Measurements from ENCODE around the gene MAST2.
"Not testable (repeated sequence)": the region's sequence is repeated elsewhere in the genome, so short reads cannot be mapped to it uniquely, and the experiment has no call there.

Gene MAST2

DNA sequence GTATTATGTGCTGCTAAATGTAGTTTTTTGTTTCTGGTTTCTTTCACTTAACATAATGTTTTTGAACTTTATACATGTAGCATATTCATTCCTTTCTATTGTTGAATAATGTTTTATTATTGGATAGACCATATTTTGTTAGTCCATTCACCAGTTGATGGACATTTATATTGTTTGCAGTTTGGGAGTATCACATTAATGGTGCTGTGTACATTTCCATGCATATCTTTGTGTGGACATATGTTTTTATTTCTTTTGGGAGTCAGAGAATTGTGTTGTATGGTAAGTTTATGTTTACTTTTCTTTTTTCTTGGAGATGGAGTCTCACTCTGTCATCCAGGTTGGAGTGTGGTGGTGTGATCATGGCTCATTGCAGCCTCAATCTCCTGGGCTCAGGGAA lies 134.6 kb downstream of the MAST2 start:
- no peak for DNase-seq (ENCODE audit: low spot score)

DNA sequence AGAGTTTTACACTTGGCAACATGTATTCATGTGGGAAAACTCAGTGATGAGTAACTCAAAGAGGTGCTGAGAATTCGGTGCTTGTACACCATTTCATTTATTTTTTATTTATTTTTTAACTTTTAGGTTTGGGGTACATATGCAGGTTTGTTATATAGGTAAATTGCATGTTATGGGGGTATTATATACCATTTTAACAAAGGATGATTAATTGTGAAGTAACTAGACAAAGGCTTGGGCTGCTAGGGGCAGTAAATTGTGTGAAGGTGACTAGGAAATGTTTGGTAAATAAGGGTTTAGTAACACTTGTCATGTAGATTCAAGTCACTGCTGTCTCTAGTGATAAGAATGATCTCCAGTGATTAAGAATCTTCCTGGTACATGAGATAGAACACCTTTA lies 139.0 kb downstream of the MAST2 start:
- no peak for DNase-seq (ENCODE audit: low spot score)

DNA sequence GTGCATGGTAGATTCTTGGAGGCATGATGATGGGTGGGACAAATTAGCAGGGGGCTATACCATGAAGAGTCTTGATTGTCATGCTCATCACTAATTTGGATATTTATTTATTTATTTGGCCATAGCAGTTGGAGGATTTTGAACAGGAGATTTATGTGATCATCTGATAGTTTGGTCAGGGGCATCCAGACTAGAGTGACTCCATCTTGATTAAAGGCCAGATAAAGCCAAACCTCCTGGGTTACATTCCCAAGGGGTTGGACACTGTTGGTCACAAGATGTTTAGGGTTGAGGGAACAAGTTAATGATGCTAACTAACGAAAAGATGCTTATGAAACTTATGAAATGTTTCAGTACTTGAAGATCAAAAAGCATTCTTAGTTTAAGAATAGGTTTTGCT lies 139.8 kb downstream of the MAST2 start:
- DNase-seq (ENCODE audit: low spot score): no peak

DNA sequence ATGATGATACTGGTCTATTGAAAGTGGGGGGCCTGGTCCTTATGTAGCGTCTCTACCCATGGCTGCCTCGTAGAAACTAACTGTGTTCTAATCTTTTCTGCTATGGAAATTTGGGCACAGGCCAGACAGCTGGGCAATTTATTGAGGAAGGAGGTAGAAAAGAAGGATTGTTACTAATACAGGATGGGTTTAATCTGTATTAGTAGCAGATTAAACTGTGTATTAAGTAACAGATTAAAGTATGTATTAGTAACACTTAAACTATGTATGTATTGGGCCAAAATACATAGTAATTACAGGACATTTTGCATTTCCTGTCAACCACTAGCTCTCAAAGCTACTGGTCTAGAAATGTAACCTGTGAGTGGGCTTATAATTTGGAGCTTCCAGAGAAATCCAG lies 142.0 kb downstream of the MAST2 start:
- DNase-seq (ENCODE audit: low spot score): no peak

DNA sequence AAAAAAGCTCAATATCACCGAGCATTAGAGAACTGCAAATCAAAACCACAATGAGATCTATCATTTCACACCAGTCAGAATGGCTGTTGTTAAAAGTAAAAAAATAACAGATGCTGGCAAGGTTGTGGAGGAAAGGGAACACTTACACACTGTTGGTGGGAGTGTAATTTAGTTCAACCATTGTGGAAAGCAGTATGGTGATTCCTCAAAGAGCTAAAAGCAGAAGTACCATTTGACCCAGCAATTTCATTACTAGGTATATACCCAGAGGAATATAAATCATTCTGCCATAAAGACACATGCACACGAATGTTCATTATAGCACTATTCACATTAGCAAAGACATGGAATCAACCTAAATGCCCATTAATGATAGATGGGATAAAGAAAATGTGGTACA lies 146.1 kb downstream of the MAST2 start:
- DNase-seq (ENCODE audit: low spot score): not testable (repeated sequence)

DNA sequence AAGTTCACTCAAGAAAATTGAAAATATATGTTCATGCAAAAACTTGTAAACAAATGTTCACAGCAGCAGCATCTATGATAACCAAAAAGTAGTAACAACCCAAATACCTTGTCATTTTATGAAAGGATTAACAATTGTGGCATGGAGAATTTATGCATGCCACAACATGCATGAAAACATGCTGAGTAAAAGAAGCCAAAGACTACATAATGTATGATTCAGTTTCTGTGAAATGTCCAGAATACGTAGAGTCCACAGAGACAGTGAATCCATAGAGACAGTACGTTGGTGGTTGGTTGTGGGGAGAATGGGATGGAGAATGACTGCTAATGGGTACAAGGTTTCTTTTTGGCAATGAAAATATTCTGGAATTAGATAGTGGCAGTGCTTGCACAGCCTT lies 148.7 kb downstream of the MAST2 start:
- DNase-seq (ENCODE audit: low spot score): no peak

DNA sequence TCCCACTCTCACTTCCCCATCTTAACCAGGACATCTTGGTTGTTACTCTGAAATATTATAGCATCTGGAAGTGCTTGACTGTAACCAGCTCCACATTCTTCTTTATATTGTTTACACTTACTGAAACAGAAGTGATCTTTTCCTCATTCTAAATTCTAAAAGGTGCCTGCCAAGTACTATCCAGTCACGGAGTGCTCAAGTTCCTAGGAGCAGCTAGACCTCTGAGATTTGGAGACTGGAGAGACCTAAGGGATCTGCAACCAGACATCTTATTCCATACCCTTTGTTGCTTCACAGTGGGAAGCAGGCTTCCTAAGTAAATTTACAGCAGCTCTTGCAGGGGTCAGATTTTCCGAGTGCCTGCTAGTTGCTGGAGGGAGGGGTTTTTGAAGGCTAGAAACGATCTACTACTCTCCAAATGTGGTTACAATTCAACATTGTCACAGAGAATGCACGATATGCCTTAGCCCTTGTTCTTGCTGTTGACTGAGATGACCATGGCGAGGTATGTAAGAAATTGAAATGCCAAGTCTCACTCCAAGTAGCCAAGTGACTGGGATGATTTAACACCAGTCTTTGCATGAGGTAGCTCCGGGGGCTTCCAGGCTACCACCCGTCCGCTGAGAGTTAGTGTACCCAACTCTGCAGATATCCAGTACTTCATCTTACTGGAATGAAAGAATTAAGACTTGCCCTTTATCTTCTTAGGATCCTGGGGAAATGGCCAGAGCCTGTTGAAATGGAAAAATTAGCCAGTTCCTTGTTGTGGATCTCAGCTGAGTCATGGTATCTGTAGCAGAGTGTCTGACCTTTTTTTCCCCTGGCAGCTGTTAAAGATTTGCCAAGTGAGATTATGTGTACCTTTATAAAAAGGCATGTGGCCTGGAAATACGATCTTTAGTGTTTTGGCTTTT lies 150.8 kb downstream of the MAST2 start:
- DNase-seq (ENCODE audit: low spot score): no peak

DNA sequence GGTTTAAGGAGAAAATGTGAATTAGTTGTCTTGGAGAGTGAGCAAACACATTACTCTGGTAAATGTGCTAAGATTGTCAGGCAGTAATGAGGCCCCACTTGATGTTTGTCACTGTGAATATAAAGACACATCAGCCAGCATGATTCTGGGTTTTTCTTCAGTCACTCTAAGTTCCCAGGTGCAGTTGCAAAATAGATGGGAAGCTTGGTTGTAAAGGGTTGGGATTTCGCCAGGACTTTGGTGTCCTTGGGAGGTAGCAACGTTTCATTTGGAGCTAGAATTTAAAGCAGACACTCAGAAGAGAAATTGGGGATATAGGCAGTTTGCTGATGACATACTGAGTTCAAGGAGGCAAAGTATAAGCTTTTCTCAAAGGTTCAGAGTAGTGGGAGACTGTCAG lies 154.3 kb downstream of the MAST2 start:
- DNase-seq (ENCODE audit: low spot score): no peak

DNA sequence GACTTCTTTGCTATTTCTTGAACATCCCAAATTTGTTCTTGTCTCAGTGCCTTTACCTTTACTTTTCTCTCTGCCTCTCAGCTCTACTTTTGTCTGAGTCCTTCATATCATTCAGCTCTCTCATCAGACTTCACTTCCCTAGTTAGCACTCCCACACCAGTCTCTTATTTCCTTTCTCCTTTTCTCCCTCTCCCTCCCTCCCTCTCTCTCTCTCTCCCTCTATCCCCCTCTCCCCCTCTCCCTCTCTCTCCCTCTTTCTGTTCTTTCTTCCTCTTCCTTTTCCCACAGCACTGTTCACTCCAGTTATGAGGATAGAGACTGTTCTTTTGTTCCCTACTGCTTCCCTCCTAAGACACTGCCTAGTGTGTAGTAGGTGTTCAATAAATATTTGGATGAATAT lies 154.9 kb downstream of the MAST2 start:
- DNase-seq (ENCODE audit: low spot score): no peak

DNA sequence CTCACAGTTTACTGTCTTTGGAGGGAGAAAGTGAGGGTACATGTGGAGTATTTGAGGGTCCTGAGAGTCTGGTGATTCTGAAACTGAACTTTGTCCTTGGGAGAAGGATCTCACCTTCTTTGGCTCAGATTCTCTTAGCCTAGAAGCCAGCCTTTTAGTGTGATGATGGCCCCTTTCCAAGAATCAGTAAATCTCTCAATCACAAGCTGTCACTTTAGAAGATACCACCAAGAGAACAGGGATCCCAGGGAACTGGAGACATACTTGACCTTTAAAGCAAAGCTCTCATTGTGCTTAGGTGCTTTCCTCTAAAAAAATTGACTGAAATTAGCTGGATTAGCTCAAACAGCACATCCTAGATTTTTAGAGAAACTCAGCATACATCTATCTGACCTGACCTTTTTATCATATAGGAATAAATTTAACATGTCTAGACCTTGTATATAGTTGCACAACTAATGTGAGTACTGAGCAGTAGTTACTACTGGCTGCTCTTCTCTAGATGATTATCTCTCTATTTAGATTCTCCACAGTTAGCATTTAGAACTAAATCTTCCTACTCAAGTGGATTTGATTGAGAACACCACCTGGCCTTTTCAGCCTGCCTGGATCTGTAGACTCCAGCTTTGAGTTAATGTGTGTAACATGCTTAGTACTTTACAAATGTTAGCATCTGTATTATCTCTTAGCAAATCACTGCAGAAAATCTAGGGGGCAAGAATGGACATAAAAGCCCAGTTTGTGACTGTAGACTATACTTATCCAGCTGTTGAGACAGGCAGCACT lies 157.7 kb downstream of the MAST2 start:
- DNase-seq (ENCODE audit: low spot score): no peak

DNA sequence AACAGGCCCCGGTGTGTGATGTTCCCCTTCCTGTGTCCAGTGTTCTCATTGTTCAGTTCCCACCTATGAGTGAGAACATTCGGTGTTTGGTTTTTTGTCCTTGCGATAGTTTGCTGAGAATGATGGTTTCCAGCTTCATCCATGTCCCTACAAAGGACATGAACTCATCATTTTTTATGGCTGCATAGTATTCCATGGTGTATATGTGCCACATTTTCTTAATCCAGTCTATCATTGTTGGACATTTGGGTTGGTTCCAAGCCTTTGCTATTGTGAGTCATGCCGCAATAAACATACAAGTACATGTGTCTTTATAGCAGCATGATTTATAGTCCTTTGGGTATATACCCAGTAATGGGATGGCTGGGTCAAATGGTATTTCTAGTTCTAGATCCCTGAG lies 158.5 kb downstream of the MAST2 start:
- DNase-seq (ENCODE audit: low spot score): not testable (repeated sequence)

DNA sequence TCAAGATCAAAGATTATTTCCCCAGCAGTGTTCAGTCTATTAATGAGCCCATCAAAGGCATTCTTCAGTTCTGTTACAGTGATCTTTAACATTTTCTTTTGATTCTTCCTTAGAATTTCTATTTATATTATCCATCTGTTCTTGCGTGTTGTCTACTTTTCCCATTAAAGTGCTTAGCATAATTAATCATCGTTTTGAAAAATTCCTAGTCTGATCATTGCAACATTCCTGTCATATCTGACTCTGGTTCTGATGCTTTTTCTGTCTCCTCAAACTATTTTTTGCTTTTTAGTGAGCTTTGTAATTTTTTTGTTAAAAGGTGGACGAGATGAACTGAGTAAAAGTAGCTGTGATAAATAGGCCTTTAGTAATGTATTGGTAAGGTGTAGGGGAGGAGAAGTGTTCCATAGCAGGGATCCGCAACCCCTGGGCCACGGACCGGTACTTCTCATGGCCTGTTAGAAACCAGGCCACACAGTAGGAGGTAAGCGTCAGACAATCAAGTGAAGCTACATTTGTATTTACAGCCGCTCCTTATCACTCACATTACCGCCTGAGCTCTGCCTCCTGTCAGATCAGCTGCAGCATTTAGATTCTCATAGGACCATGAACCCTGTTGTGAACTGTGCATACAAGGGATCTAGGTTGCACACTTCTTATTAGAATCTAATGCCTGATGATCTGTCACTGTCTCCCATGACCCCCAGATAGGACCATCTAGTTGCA lies 165.7 kb downstream of the MAST2 start:
- DNase-seq (ENCODE audit: low spot score): no peak

DNA sequence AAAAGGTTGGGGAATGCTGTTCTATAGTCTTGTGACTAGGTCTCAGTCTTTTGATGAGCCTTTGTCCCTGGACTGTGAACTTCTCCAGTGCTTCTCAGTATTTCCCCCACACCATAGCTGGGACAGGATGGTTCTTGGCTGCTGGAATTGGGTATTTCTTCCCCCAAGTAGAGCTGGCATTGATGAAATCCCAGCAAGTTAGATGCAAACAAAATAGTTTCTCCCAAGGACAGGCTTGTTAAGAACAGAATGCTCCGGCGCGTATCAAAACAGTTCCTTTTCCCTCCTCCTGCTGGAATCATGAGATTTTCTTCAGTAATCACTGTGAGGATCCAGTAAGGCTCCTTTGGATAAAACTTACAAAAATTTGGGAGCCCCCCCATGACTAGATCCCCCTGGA lies 166.5 kb downstream of the MAST2 start:
- DNase-seq (ENCODE audit: low spot score): no peak

DNA sequence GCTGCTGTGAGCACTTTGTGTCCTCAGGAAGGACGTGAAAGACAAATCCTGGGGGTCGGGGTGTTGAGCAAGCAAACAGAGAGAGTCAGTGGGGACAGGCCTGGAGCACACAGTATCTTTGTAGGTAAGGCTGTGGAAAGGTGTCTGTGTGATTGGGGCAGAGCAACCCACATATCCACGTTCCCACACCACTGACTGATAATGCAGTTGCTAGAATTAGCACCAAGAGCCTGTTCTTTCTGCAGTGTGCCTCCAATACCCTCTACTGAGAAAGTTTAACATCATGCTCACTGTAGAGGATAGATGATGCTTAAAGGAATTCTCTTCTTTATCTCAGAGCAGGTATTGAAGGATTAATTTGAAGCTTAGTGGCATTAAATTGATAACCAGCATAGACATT lies 167.9 kb downstream of the MAST2 start:
- no peak for DNase-seq (ENCODE audit: low spot score)

DNA sequence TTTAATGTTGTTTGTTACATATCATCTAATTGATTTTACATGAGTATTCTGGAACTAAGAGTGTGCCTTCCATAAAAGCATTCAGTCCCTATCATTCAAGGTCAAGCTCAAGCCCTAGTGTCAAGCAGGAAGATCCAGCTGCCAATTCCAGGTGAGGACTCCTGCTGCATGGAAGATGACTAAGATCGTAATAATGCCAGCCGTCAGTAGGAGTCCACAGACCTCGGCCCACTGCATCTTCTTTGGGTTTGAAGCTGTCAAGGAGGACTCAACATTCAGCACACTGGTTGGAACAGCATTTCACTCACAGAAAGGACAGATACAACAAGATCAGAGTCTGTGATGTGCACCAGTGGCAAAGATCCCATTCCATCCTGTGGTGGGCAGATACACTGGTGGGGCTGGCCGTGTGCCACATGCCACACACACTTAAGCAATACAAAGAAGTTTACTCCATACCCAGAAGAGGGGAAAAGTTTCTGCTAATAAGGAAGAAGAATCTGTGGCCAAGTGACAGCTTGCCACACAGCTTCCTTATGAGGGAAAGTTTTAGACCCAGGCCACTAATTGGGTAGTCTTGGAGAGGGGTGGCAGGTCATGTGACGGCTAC lies 168.6 kb downstream of the MAST2 start:
- DNase-seq (ENCODE audit: low spot score): no peak

DNA sequence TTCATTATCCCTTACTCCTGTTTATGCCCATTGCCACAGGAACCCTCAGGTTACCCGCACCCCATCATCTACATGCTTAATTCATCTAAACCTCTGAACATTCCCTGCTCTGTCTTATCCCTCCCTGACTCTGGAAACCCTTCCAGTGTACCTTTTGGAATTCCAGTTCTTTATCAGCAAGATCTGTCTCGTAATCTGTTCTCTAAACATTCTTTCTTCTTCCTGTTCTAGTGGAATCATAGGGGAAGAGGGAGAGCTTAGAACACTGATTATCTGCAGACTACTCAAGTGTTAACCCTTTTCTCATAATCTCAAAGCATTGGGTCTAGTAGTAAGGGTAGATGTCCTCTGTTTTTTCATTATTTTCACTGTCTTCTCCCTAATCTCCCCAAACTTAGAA lies 169.2 kb downstream of the MAST2 start:
- no peak for DNase-seq (ENCODE audit: low spot score)

DNA sequence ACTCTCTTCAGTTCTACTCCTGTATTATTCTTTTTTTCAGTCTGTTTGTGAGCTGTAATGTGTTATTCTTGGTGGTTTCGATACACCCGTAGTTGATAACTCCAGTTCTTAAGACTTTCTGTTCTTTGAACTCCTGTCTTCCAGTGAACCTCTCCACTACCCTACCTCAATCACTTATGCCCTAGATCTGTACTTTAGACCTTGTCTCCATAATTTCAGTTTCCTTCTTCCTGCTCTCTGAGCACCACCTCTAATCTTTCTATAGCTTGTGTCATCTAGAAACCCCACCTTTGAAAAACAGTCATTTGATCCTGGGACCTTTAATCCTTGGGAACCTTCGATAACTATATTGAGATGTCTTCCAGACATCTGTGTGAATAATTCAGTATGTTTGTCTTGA lies 169.7 kb downstream of the MAST2 start:
- DNase-seq (ENCODE audit: low spot score): no peak

DNA sequence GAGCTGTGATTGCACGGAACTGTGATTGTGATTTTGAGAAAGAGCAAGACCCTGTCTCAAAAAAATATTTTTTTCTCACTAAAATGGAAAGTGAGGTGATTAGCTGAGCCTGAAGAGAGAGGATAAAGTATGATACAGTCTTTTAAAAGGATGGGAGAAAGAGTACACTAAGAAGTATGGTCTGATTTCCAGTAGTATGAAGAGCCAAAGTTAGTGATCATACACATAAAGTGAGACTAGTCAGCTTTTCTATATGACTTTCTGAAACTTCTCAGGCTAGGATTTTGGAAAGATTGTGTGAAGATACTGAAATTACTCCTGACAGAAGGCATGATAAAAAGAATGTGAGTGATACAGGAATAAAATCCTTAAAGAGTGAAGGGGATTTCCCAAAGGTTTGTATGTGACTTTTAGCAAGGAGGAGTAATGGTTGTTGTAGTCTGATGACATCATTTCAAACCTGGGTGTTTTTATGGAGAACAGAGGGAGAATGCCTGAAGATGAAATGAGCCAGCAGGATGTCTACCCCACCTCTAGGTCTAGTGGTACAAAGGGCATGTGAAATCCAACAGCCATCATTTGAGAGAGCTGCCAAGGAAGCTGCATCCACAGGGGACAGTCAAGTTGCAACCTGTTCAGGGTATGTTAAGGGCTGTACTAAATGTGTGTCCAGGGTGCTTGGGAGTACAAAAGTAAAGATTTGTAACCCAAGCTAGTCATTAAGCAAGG lies 171.3 kb downstream of the MAST2 start:
- DNase-seq (ENCODE audit: low spot score): no peak

DNA sequence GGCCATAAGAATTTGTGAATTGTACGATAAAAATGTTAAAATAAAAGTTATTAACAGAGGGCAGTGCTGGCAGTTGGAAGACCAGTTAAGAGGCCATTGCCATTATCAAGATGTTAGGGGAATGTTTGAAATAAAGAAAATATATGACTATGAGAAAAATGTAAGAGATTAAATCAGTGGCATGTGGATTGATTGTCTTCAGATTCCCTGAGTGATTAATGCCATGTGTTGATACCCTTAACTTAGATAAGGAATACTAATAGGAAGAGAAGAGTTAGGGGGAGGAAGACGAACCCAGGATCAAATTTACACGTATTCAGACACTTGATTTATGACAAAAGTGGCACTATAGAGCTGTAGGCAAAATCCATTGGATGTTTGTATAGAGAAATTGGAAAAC lies 173.2 kb downstream of the MAST2 start:
- DNase-seq (ENCODE audit: low spot score): no peak

DNA sequence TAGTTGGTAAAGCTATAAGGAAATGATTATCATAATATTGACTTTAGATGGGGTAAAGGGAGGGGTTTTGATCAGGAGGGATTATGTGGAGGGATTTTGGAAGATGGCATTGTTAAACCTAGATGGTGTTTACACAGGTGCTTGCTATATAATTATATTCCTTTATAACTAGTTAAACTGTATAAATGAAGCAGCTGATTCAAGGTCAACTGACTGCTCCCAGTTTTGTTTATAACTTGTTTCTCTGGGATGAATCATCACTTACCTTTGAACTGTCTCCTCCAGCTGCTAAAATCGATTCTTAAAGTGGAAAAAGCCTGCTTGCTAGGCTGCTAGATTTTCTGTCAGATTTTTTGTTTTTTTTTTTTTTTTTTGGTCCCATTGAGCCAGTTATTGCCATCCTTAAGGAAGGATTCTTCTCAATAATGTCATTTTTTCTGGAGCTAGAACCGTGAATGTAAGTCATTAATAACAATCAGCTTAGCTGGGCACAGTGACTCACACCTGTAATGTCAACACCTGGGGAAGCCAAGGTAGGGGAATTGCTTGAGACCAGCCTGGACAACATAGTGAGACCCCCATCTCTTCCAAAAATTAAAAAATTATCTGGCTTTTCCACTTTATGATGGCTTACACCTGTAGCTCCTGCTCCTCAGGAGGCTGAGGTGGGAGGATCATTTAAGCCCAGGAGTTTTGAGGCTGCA lies 175.8 kb downstream of the MAST2 start:
- no peak for DNase-seq (ENCODE audit: low spot score)

DNA sequence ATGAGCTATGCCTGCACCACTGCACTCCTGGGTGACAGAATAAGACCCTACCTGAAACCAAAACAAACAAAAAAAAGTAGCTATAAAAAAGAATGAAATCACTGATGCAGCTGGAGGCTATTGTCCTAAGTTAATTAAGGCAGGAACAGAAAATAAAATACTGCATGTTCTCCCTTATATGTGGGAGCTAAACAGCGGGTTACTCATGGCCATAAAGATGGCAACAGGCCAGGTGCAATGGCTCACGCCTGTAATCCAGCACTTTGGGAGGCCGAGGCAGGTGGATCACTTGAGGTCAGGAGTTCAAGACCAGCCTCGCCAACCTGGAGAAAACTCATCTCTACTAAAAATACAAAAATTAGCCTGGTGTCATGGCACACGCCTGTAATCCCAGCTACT lies 176.4 kb downstream of the MAST2 start:
- DNase-seq (ENCODE audit: low spot score): no peak
